ENCODE results near the gene ARL6IP4.

DNA sequence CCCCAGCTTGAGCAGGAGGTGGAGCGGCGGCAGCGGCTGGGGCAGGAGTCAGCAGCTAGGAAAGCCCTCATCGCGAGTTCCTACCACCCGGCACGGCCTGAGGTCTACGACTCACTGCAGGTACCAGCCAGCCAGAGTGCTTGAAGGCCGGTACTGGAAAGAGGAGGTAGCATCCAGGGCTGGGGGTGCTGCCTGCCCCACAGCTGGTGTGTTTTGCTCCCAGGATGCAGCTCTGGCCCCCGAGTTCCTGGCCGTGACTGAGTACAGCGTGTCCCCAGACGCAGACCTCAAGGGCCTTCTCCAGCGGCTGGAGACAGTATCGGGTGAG lies 3.9 kb upstream of the ARL6IP4 start:
- TF ChIP-seq FOXM1 (IDR thresholded peaks at IDR 0.05; ENCODE audit: borderline replicate concordance, low read depth) (no peak), TAF1 (IDR thresholded peaks at IDR 0.05; ENCODE audit: low read depth) (no peak), EP300 (IDR thresholded peaks at IDR 0.05; ENCODE audit: borderline replicate concordance) (no peak), CREB1 (IDR thresholded peaks at IDR 0.05; ENCODE audit: low read depth) (no peak)
- TF ChIP-seq, protein P1, sequence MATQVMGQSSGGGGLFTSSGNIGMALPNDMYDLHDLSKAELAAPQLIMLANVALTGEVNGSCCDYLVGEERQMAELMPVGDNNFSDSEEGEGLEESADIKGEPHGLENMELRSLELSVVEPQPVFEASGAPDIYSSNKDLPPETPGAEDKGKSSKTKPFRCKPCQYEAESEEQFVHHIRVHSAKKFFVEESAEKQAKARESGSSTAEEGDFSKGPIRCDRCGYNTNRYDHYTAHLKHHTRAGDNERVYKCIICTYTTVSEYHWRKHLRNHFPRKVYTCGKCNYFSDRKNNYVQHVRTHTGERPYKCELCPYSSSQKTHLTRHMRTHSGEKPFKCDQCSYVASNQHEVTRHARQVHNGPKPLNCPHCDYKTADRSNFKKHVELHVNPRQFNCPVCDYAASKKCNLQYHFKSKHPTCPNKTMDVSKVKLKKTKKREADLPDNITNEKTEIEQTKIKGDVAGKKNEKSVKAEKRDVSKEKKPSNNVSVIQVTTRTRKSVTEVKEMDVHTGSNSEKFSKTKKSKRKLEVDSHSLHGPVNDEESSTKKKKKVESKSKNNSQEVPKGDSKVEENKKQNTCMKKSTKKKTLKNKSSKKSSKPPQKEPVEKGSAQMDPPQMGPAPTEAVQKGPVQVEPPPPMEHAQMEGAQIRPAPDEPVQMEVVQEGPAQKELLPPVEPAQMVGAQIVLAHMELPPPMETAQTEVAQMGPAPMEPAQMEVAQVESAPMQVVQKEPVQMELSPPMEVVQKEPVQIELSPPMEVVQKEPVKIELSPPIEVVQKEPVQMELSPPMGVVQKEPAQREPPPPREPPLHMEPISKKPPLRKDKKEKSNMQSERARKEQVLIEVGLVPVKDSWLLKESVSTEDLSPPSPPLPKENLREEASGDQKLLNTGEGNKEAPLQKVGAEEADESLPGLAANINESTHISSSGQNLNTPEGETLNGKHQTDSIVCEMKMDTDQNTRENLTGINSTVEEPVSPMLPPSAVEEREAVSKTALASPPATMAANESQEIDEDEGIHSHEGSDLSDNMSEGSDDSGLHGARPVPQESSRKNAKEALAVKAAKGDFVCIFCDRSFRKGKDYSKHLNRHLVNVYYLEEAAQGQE (IDR thresholded peaks at IDR 0.05; ENCODE audit: low read depth): no peak
